WTC11 (cell line): ENCODE measurements around the gene LRMDA. TPM values are rescaled to one million over a fixed set of nuclear protein-coding genes. Genes with fewer than 3 reads are reported as not detected.

Experiments used
- ATAC-seq: fragments of 200-7000 bp; cut with Tn5 transposase; 2 replicates; pipeline ENCODE4 v1.10.0; 2021; ENCODE audit warnings: mild to moderate bottlenecking, moderate library complexity
- CTCF ChIA-PET: fragments of 300-600 bp; sonication (Branson Sonifier 250); formaldehyde crosslinking; loops from one replicate; lab custom pipeline; 2021; ENCODE audit warnings: antibody characterized with exemption; lab: Charles Lee
- POLR2A ChIA-PET: fragments of 350-600 bp; sonication (Branson Sonifier 250); formaldehyde crosslinking; loops from one replicate; lab custom pipeline; 2021; ENCODE audit warnings: antibody characterized with exemption; lab: Charles Lee
- DNase-seq: peaks from one replicate; pipeline ENCODE4 v3.0.0; 2021; ENCODE audit warnings: low spot score
- H3K27ac Mint-ChIP-seq: 2 replicates; pipeline ENCODE4 v1.8.0; 2021; ENCODE audit warnings: mixed read lengths
- H3K27me3 Mint-ChIP-seq: 2 replicates; pipeline ENCODE4 v1.8.0; 2021; ENCODE audit warnings: low read depth, mild to moderate bottlenecking, moderate library complexity, mixed read lengths
- H3K36me3 Mint-ChIP-seq: 2 replicates; pipeline ENCODE4 v1.8.0; 2021; ENCODE audit warnings: mixed read lengths
- H3K4me1 Mint-ChIP-seq: 2 replicates; pipeline ENCODE4 v1.8.0; 2022; ENCODE audit warnings: mixed read lengths
- H3K4me3 Mint-ChIP-seq: 2 replicates; pipeline ENCODE4 v1.8.0; 2021; ENCODE audit warnings: mild to moderate bottlenecking, moderate library complexity, mixed read lengths
- H3K9me3 Mint-ChIP-seq: 2 replicates; pipeline ENCODE4 v1.8.0; 2021; ENCODE audit warnings: mixed read lengths
- ATF2 ChIP-seq: sonication (generic); formaldehyde crosslinking; IDR thresholded peaks from 2 replicates; pipeline ENCODE4 v1.8.1; 2022; ENCODE audit warnings: low read depth, missing genetic modification reagents, borderline replicate concordance
- CBFB ChIP-seq: sonication (generic); formaldehyde crosslinking; IDR thresholded peaks from 2 replicates; pipeline ENCODE4 v1.8.1; 2022; ENCODE audit warnings: mild to moderate bottlenecking, low read depth, missing genetic modification reagents
- CDX4 ChIP-seq: fragments of 250-450 bp; sonication (Bioruptor Pico); IDR thresholded peaks from 2 replicates; pipeline ENCODE4 v1.9.0; 2021; ENCODE audit warnings: moderate library complexity, mild to moderate bottlenecking, inconsistent platforms, borderline replicate concordance
- FOXK1 ChIP-seq: sonication (generic); formaldehyde crosslinking; IDR thresholded peaks from 2 replicates; pipeline ENCODE4 v1.8.0; 2022; ENCODE audit warnings: mild to moderate bottlenecking, moderate library complexity, missing genetic modification reagents
- FOXP4 ChIP-seq: sonication (generic); formaldehyde crosslinking; IDR thresholded peaks from 2 replicates; pipeline ENCODE4 v1.8.0; 2022; ENCODE audit warnings: mild to moderate bottlenecking, missing genetic modification reagents
- IRF2 ChIP-seq: sonication (generic); formaldehyde crosslinking; IDR thresholded peaks from 2 replicates; pipeline ENCODE4 v1.8.0; 2022; ENCODE audit warnings: low read depth, missing genetic modification reagents, borderline replicate concordance
- MYBL2 ChIP-seq: sonication (generic); formaldehyde crosslinking; IDR thresholded peaks from 2 replicates; pipeline ENCODE4 v1.8.1; 2023; ENCODE audit warnings: mild to moderate bottlenecking, moderate library complexity, missing genetic modification reagents
- NR1H2 ChIP-seq: sonication (generic); formaldehyde crosslinking; IDR thresholded peaks from 2 replicates; pipeline ENCODE4 v1.9.0; 2021; ENCODE audit warnings: mild to moderate bottlenecking, moderate library complexity, missing genetic modification reagents
- PRDM15 ChIP-seq: sonication (generic); formaldehyde crosslinking; IDR thresholded peaks from 2 replicates; pipeline ENCODE4 v1.8.0; 2022; ENCODE audit warnings: missing genetic modification reagents
- SMAD3 ChIP-seq: sonication (generic); formaldehyde crosslinking; IDR thresholded peaks from 2 replicates; pipeline ENCODE4 v1.8.0; 2022; ENCODE audit warnings: missing genetic modification reagents, mild to moderate bottlenecking, borderline replicate concordance
- STAT6 ChIP-seq: sonication (generic); formaldehyde crosslinking; conservative IDR thresholded peaks from 2 replicates; pipeline ENCODE4 v1.8.1; 2023; ENCODE audit warnings: mild to moderate bottlenecking, low read depth, missing genetic modification reagents, moderate library complexity
- TEAD1 ChIP-seq: sonication (generic); formaldehyde crosslinking; IDR thresholded peaks from 2 replicates; pipeline ENCODE4 v1.8.0; 2022; ENCODE audit warnings: mild to moderate bottlenecking, missing genetic modification reagents
- TP53 ChIP-seq: sonication (generic); formaldehyde crosslinking; IDR thresholded peaks from 2 replicates; pipeline ENCODE4 v1.8.1; 2023; ENCODE audit warnings: mild to moderate bottlenecking, missing genetic modification reagents
- ZBTB21 ChIP-seq: sonication (generic); formaldehyde crosslinking; IDR thresholded peaks from 2 replicates; pipeline ENCODE4 v1.8.1; 2023; ENCODE audit warnings: mild to moderate bottlenecking, missing genetic modification reagents, borderline replicate concordance
- ZNF232 ChIP-seq: sonication (generic); formaldehyde crosslinking; IDR thresholded peaks from 2 replicates; pipeline ENCODE4 v1.8.0; 2022; ENCODE audit warnings: mild to moderate bottlenecking, missing genetic modification reagents
- ZNF317 ChIP-seq: sonication (generic); formaldehyde crosslinking; IDR thresholded peaks from 2 replicates; pipeline ENCODE4 v1.8.1; 2023; ENCODE audit warnings: low read depth, mild to moderate bottlenecking, moderate library complexity, missing genetic modification reagents, borderline replicate concordance
- total RNA-seq: library from RNA; stranded (reverse); gene quantifications from 3 replicates; pipeline ENCODE4 v1.2.3, GENCODE V29; 2021
- TF ChIP-seq, protein P1 (sequence below): sonication (generic); formaldehyde crosslinking; IDR thresholded peaks from 2 replicates; pipeline ENCODE4 v1.8.1; 2023; ENCODE audit warnings: mild to moderate bottlenecking, missing genetic modification reagents

LRMDA gene
- total RNA-seq, 1 experiment from 2014 or later = 0.92 TPM

DNA sequence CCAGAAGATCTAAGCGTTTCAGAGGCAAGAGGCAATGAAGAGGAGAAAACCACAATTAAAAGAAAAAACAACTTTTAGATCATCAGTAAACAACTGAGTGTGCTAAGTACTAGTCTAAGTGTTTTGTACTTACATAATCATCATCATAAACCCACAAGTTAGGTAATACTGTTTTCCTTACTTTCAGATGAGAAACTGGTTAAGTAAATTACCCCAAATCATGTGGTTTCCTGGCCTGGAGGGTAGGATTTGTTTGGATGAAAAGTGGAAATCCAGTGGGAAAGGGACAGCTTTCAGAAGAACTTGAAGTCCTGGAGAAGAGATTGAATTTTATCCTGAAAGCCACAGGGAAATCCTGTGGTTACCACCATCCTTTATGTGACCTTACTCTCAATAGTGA lies 463.3 kb downstream of the LRMDA start (continued):
- TF ChIP-seq ATF2 (CRISPR knock-in tag) = no peak
- TF ChIP-seq MYBL2 (CRISPR knock-in tag) = no peak
- TF ChIP-seq NR1H2 (CRISPR knock-in tag) = no peak

DNA sequence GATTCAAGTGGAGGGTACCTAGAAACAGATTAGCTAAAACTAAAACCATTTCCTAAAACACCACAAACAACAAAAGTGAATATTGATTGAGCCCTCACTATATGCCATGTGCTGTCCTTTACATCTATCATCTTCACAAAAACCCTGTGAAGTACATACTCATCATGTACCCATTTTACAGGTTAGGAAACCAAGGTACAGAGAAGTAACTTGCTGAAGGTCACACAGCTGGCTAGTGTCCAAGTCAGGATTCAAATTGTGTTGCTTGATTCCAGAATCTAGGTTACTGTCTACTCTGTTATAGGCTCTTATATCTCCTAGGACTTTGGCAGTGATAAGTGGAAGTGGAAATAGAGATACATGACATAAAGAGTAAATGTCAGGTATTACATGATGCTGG lies 463.8 kb downstream of the LRMDA start:
- no peaks in the 10 kb centered on the region for H3K36me3 Mint-ChIP-seq
- H3K27me3 Mint-ChIP-seq = no peaks in the 10 kb centered on the region; the same call in 1 of the 2 replicates
- TF ChIP-seq ZNF317 (CRISPR knock-in tag) (no peak), CBFB (CRISPR knock-in tag) (no peak), STAT6 (no peak), TP53 (CRISPR knock-in tag) (no peak), IRF2 (CRISPR knock-in tag) (no peak), SMAD3 (CRISPR knock-in tag) (no peak)
- TF ChIP-seq, protein P1, sequence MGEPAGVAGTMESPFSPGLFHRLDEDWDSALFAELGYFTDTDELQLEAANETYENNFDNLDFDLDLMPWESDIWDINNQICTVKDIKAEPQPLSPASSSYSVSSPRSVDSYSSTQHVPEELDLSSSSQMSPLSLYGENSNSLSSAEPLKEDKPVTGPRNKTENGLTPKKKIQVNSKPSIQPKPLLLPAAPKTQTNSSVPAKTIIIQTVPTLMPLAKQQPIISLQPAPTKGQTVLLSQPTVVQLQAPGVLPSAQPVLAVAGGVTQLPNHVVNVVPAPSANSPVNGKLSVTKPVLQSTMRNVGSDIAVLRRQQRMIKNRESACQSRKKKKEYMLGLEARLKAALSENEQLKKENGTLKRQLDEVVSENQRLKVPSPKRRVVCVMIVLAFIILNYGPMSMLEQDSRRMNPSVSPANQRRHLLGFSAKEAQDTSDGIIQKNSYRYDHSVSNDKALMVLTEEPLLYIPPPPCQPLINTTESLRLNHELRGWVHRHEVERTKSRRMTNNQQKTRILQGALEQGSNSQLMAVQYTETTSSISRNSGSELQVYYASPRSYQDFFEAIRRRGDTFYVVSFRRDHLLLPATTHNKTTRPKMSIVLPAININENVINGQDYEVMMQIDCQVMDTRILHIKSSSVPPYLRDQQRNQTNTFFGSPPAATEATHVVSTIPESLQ (CRISPR knock-in tag) = no peak
- TF ChIP-seq, all 79 proteins: peak for 0
- ChIA-PET POLR2A (no interaction called here), CTCF (no interaction called here)
- Mint-ChIP-seq H3K4me1 (no peaks in the 10 kb centered on the region), H3K27ac (no peak overlapping the region), H3K9me3 (peaks cover 6% of the 10 kb centered on the region; the same call in 1 of the 2 replicates), H3K4me3 (no peak overlapping the region)
- ATAC-seq (no peak), DNase-seq (no peak)

DNA sequence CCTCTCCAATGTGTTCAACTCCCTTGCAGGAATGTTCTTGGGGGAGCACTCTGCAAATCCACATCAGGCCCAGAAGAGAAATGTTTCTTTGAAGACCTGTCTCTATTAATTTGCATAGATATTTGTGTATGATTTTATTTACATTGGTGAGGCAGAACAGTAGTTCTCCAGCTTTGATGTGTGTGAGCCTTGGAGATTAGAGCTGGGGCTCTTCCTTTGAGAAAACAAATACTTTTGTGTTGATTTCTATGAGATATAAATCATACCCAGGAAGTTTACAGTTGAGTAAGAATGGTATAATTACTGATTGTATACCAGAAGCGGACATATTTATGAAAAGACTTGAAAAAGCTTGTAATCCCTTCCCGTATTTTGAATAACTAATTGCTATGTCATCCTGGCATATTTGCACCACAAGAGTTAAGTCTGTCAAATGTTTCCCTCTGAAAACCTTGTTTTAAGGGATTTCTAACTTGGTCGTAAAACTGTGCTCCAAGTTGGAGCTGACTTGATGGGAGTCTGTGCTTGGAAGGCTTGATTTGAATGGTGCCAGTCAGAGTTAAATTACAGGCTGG lies 468.5 kb downstream of the LRMDA start:
- POLR2A ChIA-PET = no interaction called here
- H3K27me3 Mint-ChIP-seq = no peaks in the 10 kb centered on the region; the same call in 1 of the 2 replicates
- TF ChIP-seq FOXP4 (no peak), FOXK1 (no peak), STAT6 (no peak), SMAD3 (CRISPR knock-in tag) (no peak), TEAD1 (CRISPR knock-in tag) (no peak), ZBTB21 (CRISPR knock-in tag) (no peak), ZNF232 (no peak), PRDM15 (no peak), CDX4 (CRISPR knock-in tag) (no peak)

More for the DNA sequence above, 468.5 kb downstream of the LRMDA start:
- DNase-seq (no peak), ATAC-seq (no peak)
- no peaks in the 10 kb centered on the region for H3K36me3 Mint-ChIP-seq
- no peak overlapping the region for H3K4me3 Mint-ChIP-seq
- H3K9me3 Mint-ChIP-seq = no peaks in the 10 kb centered on the region
- CTCF ChIA-PET = no interaction called here
- no peak overlapping the region for H3K27ac Mint-ChIP-seq
- H3K4me1 Mint-ChIP-seq = no peaks in the 10 kb centered on the region
